Measurements from ENCODE around the gene QRICH1. TPM values are rescaled to one million over a fixed set of nuclear protein-coding genes. Genes with fewer than 3 reads are reported as not detected.

QRICH1 gene
- total and polyA plus RNA-seq, 2 of the 13 experiments (the other 11 are each of a cell fraction or from before 2014, with no cell fraction given) = 52.6 to 102 TPM

DNA sequence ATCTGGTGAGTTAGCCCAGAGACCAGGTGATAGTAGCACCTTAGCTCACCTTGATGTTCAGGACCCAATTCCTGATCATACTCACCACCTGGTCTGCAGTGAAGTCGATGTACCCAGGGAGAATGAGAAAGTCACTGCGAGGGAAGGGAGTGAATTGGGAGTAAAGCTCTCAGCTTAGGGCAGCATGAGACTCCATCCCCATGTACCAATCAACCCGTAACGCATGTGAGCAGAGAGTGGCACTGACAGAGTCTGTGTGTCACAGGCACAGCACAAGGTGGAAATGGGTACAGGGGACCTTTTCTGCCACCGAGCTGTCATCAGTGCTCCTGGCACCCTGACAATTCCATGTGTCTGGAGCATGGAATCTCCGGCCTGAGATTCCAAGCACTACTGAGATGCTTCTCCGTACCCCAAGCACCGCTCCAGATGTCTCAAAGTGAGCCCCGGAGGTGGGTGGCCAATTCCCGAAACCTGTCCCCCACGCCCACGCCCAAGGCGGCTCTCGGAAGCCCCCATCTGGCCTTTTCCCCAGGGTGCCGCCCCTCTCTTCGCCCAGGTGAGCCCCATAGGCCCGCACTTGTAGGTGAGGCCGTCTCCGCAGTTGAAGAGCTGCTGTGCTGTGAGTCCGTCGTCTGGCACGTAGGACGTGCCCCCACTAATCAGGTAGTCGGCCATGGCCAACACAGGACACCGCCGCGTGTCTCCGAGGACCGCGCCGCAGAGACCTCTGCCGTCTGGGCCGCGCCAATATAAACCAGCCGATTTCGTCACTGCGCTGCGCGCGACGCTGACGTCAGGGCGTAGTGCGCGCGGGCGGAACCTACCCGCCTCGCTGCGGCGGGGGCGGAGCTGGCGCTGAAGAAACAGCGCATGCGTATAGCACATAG, 65.0 kb downstream of the QRICH1 start, which contains the start of gene IMPDH2 (continued):
- TF ChIP-seq, protein P1, sequence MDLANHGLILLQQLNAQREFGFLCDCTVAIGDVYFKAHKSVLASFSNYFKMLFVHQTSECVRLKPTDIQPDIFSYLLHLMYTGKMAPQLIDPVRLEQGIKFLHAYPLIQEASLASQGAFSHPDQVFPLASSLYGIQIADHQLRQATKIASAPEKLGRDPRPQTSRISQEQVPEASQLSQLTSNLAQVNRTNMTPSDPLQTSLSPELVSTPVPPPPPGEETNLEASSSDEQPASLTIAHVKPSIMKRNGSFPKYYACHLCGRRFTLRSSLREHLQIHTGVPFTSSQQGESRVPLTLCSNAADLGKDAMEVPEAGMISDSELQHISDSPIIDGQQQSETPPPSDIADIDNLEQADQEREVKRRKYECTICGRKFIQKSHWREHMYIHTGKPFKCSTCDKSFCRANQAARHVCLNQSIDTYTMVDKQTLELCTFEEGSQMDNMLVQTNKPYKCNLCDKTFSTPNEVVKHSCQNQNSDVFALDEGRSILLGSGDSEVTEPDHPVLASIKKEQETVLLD (CRISPR knock-in tag; IDR thresholded peaks at IDR 0.05; ENCODE audit: low read depth) = no peak; the same call in 1 of the 2 replicates
- no peak for TF ChIP-seq ZNF652 (CRISPR knock-in tag; IDR thresholded peaks at IDR 0.05; ENCODE audit: borderline replicate concordance, low read depth)
- TF ChIP-seq ZNF430 (CRISPR knock-in tag; IDR thresholded peaks at IDR 0.05) = peak; percentile 97
- 0 out of 2 replicates have a peak, but pooled peaks have one; percentile 54 for TF ChIP-seq ZNF720 (CRISPR knock-in tag; IDR thresholded peaks at IDR 0.05)
- peak; percentile 65 for TF ChIP-seq BCL6 (CRISPR knock-in tag; IDR thresholded peaks at IDR 0.05)
- TF ChIP-seq TBX3 (IDR thresholded peaks at IDR 0.05; ENCODE audit: borderline replicate concordance) = no peak
- TF ChIP-seq ZNF775 (CRISPR knock-in tag; IDR thresholded peaks at IDR 0.05; ENCODE audit: borderline replicate concordance) = no peak
- TF ChIP-seq FOSL1 (CRISPR knock-in tag; IDR thresholded peaks at IDR 0.05; ENCODE audit: borderline replicate concordance) = no peak
- no peak for TF ChIP-seq NPAS2 (CRISPR knock-in tag; IDR thresholded peaks at IDR 0.05; ENCODE audit: borderline replicate concordance)
- no peak for TF ChIP-seq TOE1 (CRISPR knock-in tag; IDR thresholded peaks at IDR 0.05)
- TF ChIP-seq, protein P2, sequence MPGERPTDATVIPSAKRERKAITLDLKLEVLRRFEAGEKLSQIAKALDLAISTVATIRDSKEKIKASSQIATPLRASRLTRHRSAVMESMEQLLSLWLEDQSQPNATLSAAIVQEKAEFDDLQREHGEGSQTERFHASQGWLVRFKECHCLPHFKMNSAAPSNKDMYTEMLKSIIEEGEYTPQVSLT (CRISPR knock-in tag; IDR thresholded peaks at IDR 0.05; ENCODE audit: borderline replicate concordance, low read depth) = no peak
- TF ChIP-seq WIZ (CRISPR knock-in tag; IDR thresholded peaks at IDR 0.05) = peak; percentile 89
- no peak for TF ChIP-seq ZBTB3 (CRISPR knock-in tag; IDR thresholded peaks at IDR 0.05; ENCODE audit: borderline replicate concordance, low read depth)
- peak; percentile 93; the same call in 1 of the 2 replicates for TF ChIP-seq ZNF350 (CRISPR knock-in tag; IDR thresholded peaks at IDR 0.05; ENCODE audit: borderline replicate concordance, low read depth)
- TF ChIP-seq ZBTB46 (CRISPR knock-in tag; IDR thresholded peaks at IDR 0.05; ENCODE audit: borderline replicate concordance) = no peak
- TF ChIP-seq SOX5 (CRISPR knock-in tag; IDR thresholded peaks at IDR 0.05; ENCODE audit: borderline replicate concordance) = peak; percentile 52
- peak; percentile 90; the same call in 1 of the 2 replicates for TF ChIP-seq GATA4 (IDR thresholded peaks at IDR 0.05; ENCODE audit: borderline replicate concordance, low read depth)
- TF ChIP-seq KDM5A (IDR thresholded peaks at IDR 0.05; ENCODE audit: borderline replicate concordance, low read length) = no peak; the same call in 1 of the 2 replicates
- TF ChIP-seq JUN (CRISPR knock-in tag; IDR thresholded peaks at IDR 0.05) = peak; percentile 64; the same call in 1 of the 2 replicates
- TF ChIP-seq ZNF773 (CRISPR knock-in tag; IDR thresholded peaks at IDR 0.05; ENCODE audit: borderline replicate concordance) = peak; percentile 70; the same call in 1 of the 2 replicates
- peak; percentile 54; the same call in 1 of the 2 replicates for TF ChIP-seq CCDC6 (CRISPR knock-in tag; IDR thresholded peaks at IDR 0.05)
- peak; percentile 61; the same call in 1 of the 2 replicates for TF ChIP-seq ZNF564 (CRISPR knock-in tag; IDR thresholded peaks at IDR 0.05)
- TF ChIP-seq SIX4 (CRISPR knock-in tag; IDR thresholded peaks at IDR 0.05) = peak; percentile 76; the same call in 1 of the 2 replicates
- TF ChIP-seq ATF2 (CRISPR knock-in tag; IDR thresholded peaks at IDR 0.05) = peak; percentile 98

Data from HepG2 (cell line).